Activated CD8-positive, alpha-beta T cell treated with anti-CD3 and anti-CD28 coated beads for 36 hours (primary cell): ENCODE results near the gene SMPD2. TPM values are rescaled to one million over a fixed set of nuclear protein-coding genes. Genes with fewer than 3 reads are reported as not detected.

Experiments
- ATAC-seq: fragments of 200-7000 bp; cut with Tn5 transposase; one replicate; pipeline ENCODE4 v1.10.0; 2021; ENCODE audit warnings: mild to moderate bottlenecking, moderate library complexity
- CTCF ChIA-PET: fragments of 350-600 bp; sonication (Branson Sonifier 250); formaldehyde crosslinking; loops from one replicate; lab custom pipeline; 2021; ENCODE audit warnings: antibody characterized with exemption; lab: Charles Lee
- POLR2A ChIA-PET: fragments of 350-600 bp; sonication (Branson Sonifier 250); formaldehyde crosslinking; loops from one replicate; lab custom pipeline; 2021; ENCODE audit warnings: antibody characterized with exemption; lab: Charles Lee
- DNase-seq: peaks from one replicate; pipeline ENCODE4 v3.0.0-alpha.2; 2020
- H3K27ac Mint-ChIP-seq: one replicate; pipeline ENCODE4 v1.8.0; 2021; ENCODE audit warnings: mild to moderate bottlenecking, mixed read lengths
- H3K27me3 Mint-ChIP-seq: one replicate; pipeline ENCODE4 v1.8.0; 2021; ENCODE audit warnings: mixed read lengths
- H3K36me3 Mint-ChIP-seq: one replicate; pipeline ENCODE4 v1.8.0; 2021; ENCODE audit warnings: low read depth, mixed read lengths
- H3K4me1 Mint-ChIP-seq: one replicate; pipeline ENCODE4 v1.8.0; 2021; ENCODE audit warnings: low read depth, mixed read lengths
- H3K4me3 Mint-ChIP-seq: one replicate; pipeline ENCODE4 v1.8.0; 2021; ENCODE audit warnings: mild to moderate bottlenecking, moderate library complexity, mixed read lengths
- H3K9me3 Mint-ChIP-seq: one replicate; pipeline ENCODE4 v1.8.0; 2021; ENCODE audit warnings: mixed read lengths
- CTCF ChIP-seq: fragments of 200-600 bp; IDR thresholded peaks from one replicate; pipeline ENCODE4 v1.8.0; 2022; ENCODE audit warnings: antibody characterized with exemption, mild to moderate bottlenecking
- intact Hi-C: fragments of 100-400 bp; cut with micrococcal nuclease; formaldehyde crosslinking; loops from one replicate; pipeline ENCODE4 v1.10.0; 2022
- total RNA-seq, 2 experiments: library from RNA; stranded (reverse); gene quantifications; one replicate each; pipeline ENCODE4 v1.2.3, GENCODE V29; 2021

The SMPD2 gene
- total RNA-seq, 2 experiments from 2014 or later, result 8.7 to 9.6 TPM

- ChIA-PET POLR2A (interaction anchor here (1.2 kb wide), 1 partner anchor 14 kb away, joined by 6 read pairs; no protein-coding TSS in a partner anchor), CTCF (interaction anchor here (0.6 to 2.0 kb wide), 4 partner anchors 10 to 209 kb away, joined by 3 to 13 read pairs (median 3); no protein-coding TSS in a partner anchor)
- TF ChIP-seq CTCF, result peak; percentile 15
- ATAC-seq, result no peak
- Mint-ChIP-seq H3K36me3 (no peaks in the 10 kb centered on the region), H3K9me3 (no peaks in the 10 kb centered on the region), H3K27me3 (no peaks in the 10 kb centered on the region), H3K4me1 (peaks cover 4% of the 10 kb centered on the region), H3K4me3 (no peak overlapping the region), H3K27ac (no peak overlapping the region)
- DNase-seq, result no peak
- intact Hi-C loops, result no loop called here
Observed at GRCh38 chr6:109397020-109397419, 43.5 kb upstream of the SMPD2 start.

- peaks cover 1% of the 10 kb centered on the region for H3K9me3 Mint-ChIP-seq
- ChIA-PET POLR2A (no interaction called here), CTCF (interaction anchor here (1.4 kb wide), 1 partner anchor 23 kb away, joined by 4 read pairs; the partner anchor contains the start of gene CD164)
Observed at GRCh38 chr6:109406196-109406595, 34.3 kb upstream of the SMPD2 start.

GRCh38 chr6:109411034-109411433 is 29.5 kb upstream of the SMPD2 start:
- Mint-ChIP-seq H3K27me3 (no peaks in the 10 kb centered on the region), H3K9me3 (peaks cover 1% of the 10 kb centered on the region), H3K4me1 (no peaks in the 10 kb centered on the region), H3K27ac (no peak overlapping the region), H3K4me3 (no peak overlapping the region), H3K36me3 (no peaks in the 10 kb centered on the region)
- intact Hi-C loops, result no loop called here
- POLR2A ChIA-PET, result no interaction called here
- no peak for TF ChIP-seq CTCF
- ATAC-seq, result no peak
- CTCF ChIA-PET, result interaction anchor here (0.9 to 1.1 kb wide), 2 partner anchors 8 to 28 kb away, joined by 3 to 4 read pairs; no protein-coding TSS in a partner anchor
- no peak for DNase-seq

More at GRCh38 chr6:109406196-109406595, 34.3 kb upstream of the SMPD2 start:
- H3K27ac Mint-ChIP-seq, result no peak overlapping the region
- ATAC-seq (no peak), DNase-seq (no peak)
- TF ChIP-seq CTCF, result no peak
- no peaks in the 10 kb centered on the region for H3K4me1 Mint-ChIP-seq
- intact Hi-C loops, result no loop called here
- H3K4me3 Mint-ChIP-seq, result no peak overlapping the region
- H3K36me3 Mint-ChIP-seq, result no peaks in the 10 kb centered on the region
- no peaks in the 10 kb centered on the region for H3K27me3 Mint-ChIP-seq

- Mint-ChIP-seq H3K4me1 (no peaks in the 10 kb centered on the region), H3K27ac (no peak overlapping the region), H3K4me3 (no peak overlapping the region), H3K36me3 (no peaks in the 10 kb centered on the region), H3K9me3 (no peaks in the 10 kb centered on the region), H3K27me3 (no peaks in the 10 kb centered on the region)
- no peak for ATAC-seq
- CTCF ChIA-PET, result no interaction called here
- DNase-seq, result no peak
- intact Hi-C loops, result no loop called here
- POLR2A ChIA-PET, result interaction anchor here (1.3 kb wide), 1 partner anchor 34 kb away, joined by 3 read pairs; no protein-coding TSS in a partner anchor
- no peak for TF ChIP-seq CTCF
Observed at GRCh38 chr6:109417646-109418045, 22.9 kb upstream of the SMPD2 start.

GRCh38 chr6:109420751-109421150 is 19.8 kb upstream of the SMPD2 start:
- no peak for TF ChIP-seq CTCF

More at GRCh38 chr6:109420751-109421150, 19.8 kb upstream of the SMPD2 start:
- ChIA-PET POLR2A (interaction anchor here (0.6 kb wide), 1 partner anchor 615 kb away, joined by 3 read pairs; no protein-coding TSS in a partner anchor), CTCF (no interaction called here)
- intact Hi-C loops, result no loop called here
- H3K27ac Mint-ChIP-seq, result no peak overlapping the region
- no peaks in the 10 kb centered on the region for H3K27me3 Mint-ChIP-seq
- no peaks in the 10 kb centered on the region for H3K36me3 Mint-ChIP-seq
- peaks cover under 1% of the 10 kb centered on the region for H3K4me1 Mint-ChIP-seq
- ATAC-seq, result no peak
- no peak overlapping the region for H3K4me3 Mint-ChIP-seq
- no peak for DNase-seq
- no peaks in the 10 kb centered on the region for H3K9me3 Mint-ChIP-seq
